Endothelial cell of umbilical vein (primary cell): ENCODE measurements around the gene CIDEA.

Experiments used
- FOS ChIP-seq: IDR thresholded peaks from 2 replicates; pipeline ENCODE4 v1.6.1; 2011; ENCODE audit warnings: mild to moderate bottlenecking, low read length, moderate library complexity, borderline replicate concordance; ENCODE audit not compliant: insufficient read depth
- JUN ChIP-seq: IDR thresholded peaks from 2 replicates; pipeline ENCODE4 v1.6.1; 2011; ENCODE audit warnings: borderline replicate concordance, low read depth; ENCODE audit not compliant: insufficient read length, insufficient read depth
- MYC ChIP-seq: IDR thresholded peaks from one replicate; pipeline ENCODE4 v1.6.1; 2011; ENCODE audit warnings: mild to moderate bottlenecking, low read depth, low read length
- POLR2A ChIP-seq: IDR thresholded peaks from 2 replicates; pipeline ENCODE4 v1.6.1; 2012; ENCODE audit warnings: low read depth, mild to moderate bottlenecking, control low read depth, low read length
- POLR2AphosphoS5 ChIP-seq: IDR thresholded peaks from 2 replicates; pipeline ENCODE4 v1.6.1; 2012; ENCODE audit warnings: low read depth, mild to moderate bottlenecking, control low read depth, low read length, moderate library complexity; ENCODE audit not compliant: insufficient read depth
- TF ChIP-seq, protein P1 (sequence below), 2 donors: IDR thresholded peaks; 1 replicate in 1 of 2; 2 replicates in 1 of 2; pipeline ENCODE4 v1.5.1; 2011; ENCODE audit warnings: low read length in 2 of 2, mild to moderate bottlenecking in 2 of 2, moderate library complexity in 2 of 2, control low read depth in 1 of 2, inconsistent platforms in 1 of 2, low read depth in 1 of 2; ENCODE audit not compliant: insufficient read depth in 1 of 2; ENCODE audit errors: extremely low read depth in 1 of 2
- TF ChIP-seq, protein P2 (sequence below): IDR thresholded peaks from 2 replicates; pipeline ENCODE4 v1.6.1; 2011; ENCODE audit not compliant: insufficient read depth, insufficient read length

DNA sequence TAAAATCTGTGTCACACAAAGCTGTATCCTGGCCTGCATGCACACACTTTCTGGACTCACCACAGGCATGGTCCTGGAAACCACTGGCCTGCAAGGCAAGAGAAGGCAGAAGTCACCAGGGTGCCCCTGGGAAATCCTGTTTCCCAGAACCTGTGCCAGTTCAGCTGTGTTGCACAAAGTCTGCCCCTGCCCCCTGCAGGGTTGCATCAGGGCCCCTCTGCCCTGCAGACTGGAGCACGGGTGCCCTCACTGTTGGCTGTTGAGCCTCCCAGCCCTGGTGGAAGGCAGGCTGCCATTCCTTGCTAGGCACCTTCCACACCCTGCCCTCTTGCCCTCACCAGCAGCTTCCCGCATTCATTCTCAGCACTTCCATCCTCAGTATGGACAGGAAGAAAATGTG, 35.9 kb downstream of the CIDEA start:
- TF ChIP-seq, protein P1, sequence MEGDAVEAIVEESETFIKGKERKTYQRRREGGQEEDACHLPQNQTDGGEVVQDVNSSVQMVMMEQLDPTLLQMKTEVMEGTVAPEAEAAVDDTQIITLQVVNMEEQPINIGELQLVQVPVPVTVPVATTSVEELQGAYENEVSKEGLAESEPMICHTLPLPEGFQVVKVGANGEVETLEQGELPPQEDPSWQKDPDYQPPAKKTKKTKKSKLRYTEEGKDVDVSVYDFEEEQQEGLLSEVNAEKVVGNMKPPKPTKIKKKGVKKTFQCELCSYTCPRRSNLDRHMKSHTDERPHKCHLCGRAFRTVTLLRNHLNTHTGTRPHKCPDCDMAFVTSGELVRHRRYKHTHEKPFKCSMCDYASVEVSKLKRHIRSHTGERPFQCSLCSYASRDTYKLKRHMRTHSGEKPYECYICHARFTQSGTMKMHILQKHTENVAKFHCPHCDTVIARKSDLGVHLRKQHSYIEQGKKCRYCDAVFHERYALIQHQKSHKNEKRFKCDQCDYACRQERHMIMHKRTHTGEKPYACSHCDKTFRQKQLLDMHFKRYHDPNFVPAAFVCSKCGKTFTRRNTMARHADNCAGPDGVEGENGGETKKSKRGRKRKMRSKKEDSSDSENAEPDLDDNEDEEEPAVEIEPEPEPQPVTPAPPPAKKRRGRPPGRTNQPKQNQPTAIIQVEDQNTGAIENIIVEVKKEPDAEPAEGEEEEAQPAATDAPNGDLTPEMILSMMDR (IDR thresholded peaks at IDR 0.05; ENCODE audit: extremely low read depth in 1 of 2, insufficient read depth in 1 of 2, low read depth in 1 of 2, low read length in 2 of 2) = no peak
- TF ChIP-seq, protein P2, sequence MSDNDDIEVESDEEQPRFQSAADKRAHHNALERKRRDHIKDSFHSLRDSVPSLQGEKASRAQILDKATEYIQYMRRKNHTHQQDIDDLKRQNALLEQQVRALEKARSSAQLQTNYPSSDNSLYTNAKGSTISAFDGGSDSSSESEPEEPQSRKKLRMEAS = no peak
- TF ChIP-seq POLR2A (no peak), POLR2AphosphoS5 (no peak), MYC (no peak), JUN (no peak), FOS (no peak)
